OCI-LY1 (cell line): ENCODE results near the gene VSIG10L2.

Experiments used
- H2AFZ ChIP-seq: fragments of 200-600 bp; sonication (generic), shearing (Covaris generic); 2 replicates; pipeline ENCODE4 v1.6.0; 2014; ENCODE audit warnings: antibody characterized with exemption, mild to moderate bottlenecking, low read length
- H3F3A ChIP-seq: fragments of 200-600 bp; sonication (generic), shearing (Covaris generic); 2 replicates; pipeline ENCODE4 v1.6.0; 2014; ENCODE audit warnings: mild to moderate bottlenecking, antibody characterized with exemption, low read length, moderate library complexity; ENCODE audit not compliant: insufficient read depth
- H3K27ac ChIP-seq: fragments of 200-600 bp; sonication (generic); 2 replicates; pipeline ENCODE4 v1.5.1; 2014; ENCODE audit warnings: low read length, mixed run types, mild to moderate bottlenecking, low read depth; ENCODE audit not compliant: poor library complexity, severe bottlenecking
- H3K27me3 ChIP-seq: fragments of 200-600 bp; sonication (generic); 2 replicates; pipeline ENCODE4 v1.6.0; 2014; ENCODE audit warnings: antibody characterized with exemption, mild to moderate bottlenecking, low read length, moderate library complexity; ENCODE audit not compliant: insufficient read depth
- H3K36me3 ChIP-seq: fragments of 200-600 bp; sonication (generic); 2 replicates; pipeline ENCODE4 v1.6.1; 2014; ENCODE audit warnings: mild to moderate bottlenecking, antibody characterized with exemption, low read length, moderate library complexity, mixed read lengths; ENCODE audit not compliant: insufficient read depth
- H3K4me1 ChIP-seq: fragments of 200-600 bp; sonication (generic); 2 replicates; pipeline ENCODE4 v1.5.1; 2014; ENCODE audit warnings: mild to moderate bottlenecking, low read length, moderate library complexity; ENCODE audit not compliant: insufficient read depth, severe bottlenecking
- H3K4me2 ChIP-seq: fragments of 200-600 bp; sonication (generic), shearing (Covaris generic); 2 replicates; pipeline ENCODE4 v1.6.1; 2014; ENCODE audit warnings: low read length
- H3K4me3 ChIP-seq: fragments of 200-600 bp; sonication (generic); 2 replicates; pipeline ENCODE4 v1.5.1; 2014; ENCODE audit warnings: low read length, low read depth, mild to moderate bottlenecking, mixed read lengths; ENCODE audit not compliant: poor library complexity, severe bottlenecking
- H3K79me2 ChIP-seq: fragments of 200-600 bp; shearing (Covaris generic); 2 replicates; pipeline ENCODE4 v1.6.1; 2016; ENCODE audit warnings: mixed run types, low read length, mixed read lengths; ENCODE audit not compliant: insufficient read depth
- H3K9ac ChIP-seq: fragments of 200-600 bp; sonication (generic), shearing (Covaris generic); 2 replicates; pipeline ENCODE4 v1.6.1; 2014; ENCODE audit warnings: mild to moderate bottlenecking, low read length, mixed read lengths
- H3K9me2 ChIP-seq: fragments of 200-600 bp; sonication (generic), shearing (Covaris generic); 2 replicates; pipeline ENCODE4 v1.6.1; 2014; ENCODE audit warnings: low read depth, mild to moderate bottlenecking, low read length, mixed read lengths
- H3K9me3 ChIP-seq: fragments of 200-600 bp; shearing (Covaris generic); 2 replicates; pipeline ENCODE4 v1.6.1; 2014; ENCODE audit warnings: low read length, mixed read lengths
- H4K20me1 ChIP-seq: fragments of 200-600 bp; sonication (generic), shearing (Covaris generic); 2 replicates; pipeline ENCODE4 v1.6.0; 2016; ENCODE audit warnings: mild to moderate bottlenecking, low read length; ENCODE audit not compliant: insufficient read depth
- CTCF ChIP-seq: fragments of 200-600 bp; sonication (generic), shearing (Covaris generic); IDR thresholded peaks from 2 replicates; pipeline ENCODE4 v1.5.1; 2017; ENCODE audit warnings: mild to moderate bottlenecking, antibody characterized with exemption, low read length, moderate library complexity, mixed read lengths
- EZH2 ChIP-seq: fragments of 200-600 bp; sonication (generic), shearing (Covaris generic); IDR thresholded peaks from 2 replicates; pipeline ENCODE4 v1.8.0; 2017; ENCODE audit warnings: borderline replicate concordance, mixed run types, mild to moderate bottlenecking, antibody characterized with exemption, low read length, moderate library complexity, mixed read lengths

The VSIG10L2 gene

GRCh38 chr11:125929445-125930075 is 16.3 kb upstream of the VSIG10L2 start:
- Histone ChIP-seq H3K9ac (no peak overlapping the region), H3K4me1 (no peaks in the 10 kb centered on the region), H3K27ac (no peak overlapping the region), H3K4me2 (no peak overlapping the region), H4K20me1 (no peaks in the 10 kb centered on the region), H3K79me2 (no peaks in the 10 kb centered on the region), H3F3A (no peaks in the 10 kb centered on the region), H2AFZ (no peak overlapping the region), H3K36me3 (no peaks in the 10 kb centered on the region), H3K4me3 (no peak overlapping the region), H3K9me3 (no peaks in the 10 kb centered on the region), H3K9me2 (no peaks in the 10 kb centered on the region), H3K27me3 (no peaks in the 10 kb centered on the region)
- TF ChIP-seq CTCF (no peak), EZH2 (no peak)

GRCh38 chr11:125930076-125930450 is 15.8 kb upstream of the VSIG10L2 start:
- Histone ChIP-seq H4K20me1 (no peaks in the 10 kb centered on the region), H3K27me3 (no peaks in the 10 kb centered on the region), H3K4me1 (no peaks in the 10 kb centered on the region), H3K36me3 (no peaks in the 10 kb centered on the region), H2AFZ (no peak overlapping the region), H3F3A (no peaks in the 10 kb centered on the region), H3K4me2 (no peak overlapping the region), H3K79me2 (no peaks in the 10 kb centered on the region), H3K4me3 (no peak overlapping the region), H3K9ac (no peak overlapping the region), H3K9me2 (no peaks in the 10 kb centered on the region), H3K27ac (no peak overlapping the region), H3K9me3 (no peaks in the 10 kb centered on the region)
- no peak for TF ChIP-seq CTCF
- no peak for TF ChIP-seq EZH2

- H3K36me3 ChIP-seq = no peaks in the 10 kb centered on the region
- H3K79me2 ChIP-seq = no peaks in the 10 kb centered on the region
- H3K4me2 ChIP-seq = no peak overlapping the region
- no peaks in the 10 kb centered on the region for H3F3A ChIP-seq
- no peaks in the 10 kb centered on the region for H4K20me1 ChIP-seq
- no peaks in the 10 kb centered on the region for H3K9me2 ChIP-seq
- TF ChIP-seq CTCF (no peak), EZH2 (no peak)
- H3K27me3 ChIP-seq = no peaks in the 10 kb centered on the region
- no peaks in the 10 kb centered on the region for H3K9me3 ChIP-seq
- H2AFZ ChIP-seq = no peak overlapping the region
- no peak overlapping the region for H3K27ac ChIP-seq
- H3K9ac ChIP-seq = no peak overlapping the region
- no peaks in the 10 kb centered on the region for H3K4me1 ChIP-seq
- no peak overlapping the region for H3K4me3 ChIP-seq
These were observed 14.7 kb upstream of the VSIG10L2 start for GRCh38 chr11:125931116-125931515.
